Activated CD4-positive, alpha-beta T cell treated with anti-CD3 and anti-CD28 coated beads, Interleukin-2, amount 10 ng/mL, durations not matched to agents 7 days and 5 days (primary cell): ENCODE results near the gene MRPL9. TPM values are rescaled to one million over a fixed set of nuclear protein-coding genes. Genes with fewer than 3 reads are reported as not detected.
"Not testable (repeated sequence)": the region's sequence is repeated elsewhere in the genome, so short reads cannot be mapped to it uniquely, and the experiment has no call there.

ENCODE experiments used
- CTCF ChIA-PET: fragments of 350-600 bp; sonication (Branson Sonifier 250); formaldehyde crosslinking; loops from one replicate; lab custom pipeline; 2021; ENCODE audit warnings: antibody characterized with exemption; lab: Charles Lee
- POLR2A ChIA-PET: fragments of 350-600 bp; sonication (Branson Sonifier 250); formaldehyde crosslinking; loops from one replicate; lab custom pipeline; 2021; ENCODE audit warnings: antibody characterized with exemption; lab: Charles Lee
- DNase-seq: peaks from one replicate; pipeline ENCODE4 v3.0.0-alpha.2; 2020
- H3K27ac Mint-ChIP-seq: one replicate; pipeline ENCODE4 v1.8.0; 2021; ENCODE audit warnings: mild to moderate bottlenecking, moderate library complexity, mixed read lengths
- H3K27me3 Mint-ChIP-seq: one replicate; pipeline ENCODE4 v1.8.0; 2021; ENCODE audit warnings: mixed read lengths
- H3K36me3 Mint-ChIP-seq: one replicate; pipeline ENCODE4 v1.8.0; 2021; ENCODE audit warnings: low read depth, mixed read lengths
- H3K4me1 Mint-ChIP-seq: one replicate; pipeline ENCODE4 v1.8.0; 2021; ENCODE audit warnings: mixed read lengths
- H3K4me3 Mint-ChIP-seq: one replicate; pipeline ENCODE4 v1.8.0; 2021; ENCODE audit warnings: mild to moderate bottlenecking, moderate library complexity, mixed read lengths
- H3K9me3 Mint-ChIP-seq: one replicate; pipeline ENCODE4 v1.8.0; 2021; ENCODE audit warnings: mixed read lengths
- total RNA-seq, 2 experiments: library from RNA; stranded (reverse); gene quantifications; one replicate each; pipeline ENCODE4 v1.2.3, GENCODE V29; 2021

Gene MRPL9
- total RNA-seq, 2 experiments from 2014 or later = 110 to 117 TPM

DNA sequence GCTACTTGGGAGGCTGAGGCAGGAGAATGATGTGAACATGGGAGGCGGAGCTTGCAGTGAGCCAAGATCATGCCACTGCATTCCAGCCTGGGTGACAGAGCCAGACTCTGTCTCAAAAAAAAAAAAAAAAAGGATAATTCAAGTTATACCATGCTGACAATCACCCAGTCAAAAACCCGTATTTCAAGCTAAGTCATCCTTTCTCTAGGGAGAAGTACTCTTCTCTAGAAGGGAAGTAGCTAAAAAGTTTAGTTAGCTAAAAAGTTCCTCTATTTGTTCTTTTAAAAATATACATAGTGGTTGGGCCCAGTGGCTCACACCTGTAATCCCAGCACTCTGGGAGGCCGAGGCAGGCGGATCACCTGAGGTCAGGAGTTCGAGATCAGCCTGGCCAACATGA is 17.4 kb upstream of the MRPL9 start:
- H3K9me3 Mint-ChIP-seq, DNase-seq, POLR2A ChIA-PET, H3K4me3 Mint-ChIP-seq, H3K27me3 Mint-ChIP-seq, H3K4me1 Mint-ChIP-seq, H3K27ac Mint-ChIP-seq: not testable (repeated sequence)
- CTCF ChIA-PET = interaction anchor here (0.6 to 2.1 kb wide), 5 partner anchors 9 to 233 kb away, joined by 3 to 6 read pairs (median 4); partner anchors contain the start of gene TDRKH
- H3K36me3 Mint-ChIP-seq = peaks cover 13% of the 10 kb centered on the region

- Mint-ChIP-seq H3K4me3 (no peak overlapping the region), H3K27me3 (no peaks in the 10 kb centered on the region), H3K9me3 (no peaks in the 10 kb centered on the region), H3K36me3 (peaks cover 19% of the 10 kb centered on the region), H3K4me1 (peaks cover 3% of the 10 kb centered on the region), H3K27ac (no peak overlapping the region)
- ChIA-PET POLR2A (no interaction called here), CTCF (interaction anchor here (0.7 to 2.1 kb wide), 4 partner anchors 8 to 21 kb away, joined by 3 to 6 read pairs (median 3); partner anchors contain the start of gene TDRKH)
- no peak for DNase-seq
Measured at GRCh38 chr1:151779852-151780251, 16.6 kb upstream of the MRPL9 start.

- H3K36me3 Mint-ChIP-seq = peaks cover 19% of the 10 kb centered on the region
- ChIA-PET POLR2A (no interaction called here), CTCF (interaction anchor here (0.6 to 0.7 kb wide), 2 partner anchors 55 to 232 kb away, joined by 3 read pairs; no protein-coding TSS in a partner anchor)
- no peaks in the 10 kb centered on the region for H3K27me3 Mint-ChIP-seq
- no peak overlapping the region for H3K4me3 Mint-ChIP-seq
- H3K27ac Mint-ChIP-seq = no peak overlapping the region
- DNase-seq = no peak
- H3K4me1 Mint-ChIP-seq = peaks cover 3% of the 10 kb centered on the region
- no peaks in the 10 kb centered on the region for H3K9me3 Mint-ChIP-seq
Measured at GRCh38 chr1:151777317-151777716, 14.0 kb upstream of the MRPL9 start.

DNA sequence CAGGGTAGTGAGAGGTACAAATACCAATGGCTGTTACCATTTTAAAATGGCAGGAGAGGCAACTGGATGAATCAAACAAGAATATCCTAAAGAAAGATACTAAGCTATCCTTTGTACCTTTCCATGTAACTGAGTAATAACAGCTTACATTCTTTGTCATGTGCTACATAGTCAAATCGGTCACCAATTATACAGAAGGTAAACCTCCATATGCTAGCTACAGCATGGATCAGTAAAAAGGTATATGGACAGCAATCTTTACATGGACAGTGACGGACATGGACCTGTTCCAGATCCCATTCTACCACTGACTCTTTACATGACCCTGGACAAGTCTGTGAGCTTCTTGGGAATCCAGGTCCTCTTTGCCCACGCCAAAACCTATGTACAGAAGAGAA is 13.4 kb upstream of the MRPL9 start:
- no peak for DNase-seq
- no peak overlapping the region for H3K4me3 Mint-ChIP-seq
- no peaks in the 10 kb centered on the region for H3K27me3 Mint-ChIP-seq
- H3K36me3 Mint-ChIP-seq = peaks cover 19% of the 10 kb centered on the region
- no peak overlapping the region for H3K27ac Mint-ChIP-seq
- H3K4me1 Mint-ChIP-seq = peaks cover 3% of the 10 kb centered on the region
- no peaks in the 10 kb centered on the region for H3K9me3 Mint-ChIP-seq
- POLR2A ChIA-PET = no interaction called here
- CTCF ChIA-PET = interaction anchor here (1.2 to 1.6 kb wide), 3 partner anchors 8 to 60 kb away, joined by 3 to 4 read pairs (median 4); no protein-coding TSS in a partner anchor

- Mint-ChIP-seq H3K27me3 (no peaks in the 10 kb centered on the region), H3K4me3 (no peak overlapping the region), H3K4me1 (peaks cover 3% of the 10 kb centered on the region), H3K27ac (no peak overlapping the region), H3K36me3 (peaks cover 16% of the 10 kb centered on the region), H3K9me3 (no peaks in the 10 kb centered on the region)
- ChIA-PET CTCF (interaction anchor here (1.2 to 1.6 kb wide), 4 partner anchors 8 to 60 kb away, joined by 3 to 10 read pairs (median 4); no protein-coding TSS in a partner anchor), POLR2A (no interaction called here)
- no peak for DNase-seq
Measured at GRCh38 chr1:151775894-151776664, 12.8 kb upstream of the MRPL9 start.

DNA sequence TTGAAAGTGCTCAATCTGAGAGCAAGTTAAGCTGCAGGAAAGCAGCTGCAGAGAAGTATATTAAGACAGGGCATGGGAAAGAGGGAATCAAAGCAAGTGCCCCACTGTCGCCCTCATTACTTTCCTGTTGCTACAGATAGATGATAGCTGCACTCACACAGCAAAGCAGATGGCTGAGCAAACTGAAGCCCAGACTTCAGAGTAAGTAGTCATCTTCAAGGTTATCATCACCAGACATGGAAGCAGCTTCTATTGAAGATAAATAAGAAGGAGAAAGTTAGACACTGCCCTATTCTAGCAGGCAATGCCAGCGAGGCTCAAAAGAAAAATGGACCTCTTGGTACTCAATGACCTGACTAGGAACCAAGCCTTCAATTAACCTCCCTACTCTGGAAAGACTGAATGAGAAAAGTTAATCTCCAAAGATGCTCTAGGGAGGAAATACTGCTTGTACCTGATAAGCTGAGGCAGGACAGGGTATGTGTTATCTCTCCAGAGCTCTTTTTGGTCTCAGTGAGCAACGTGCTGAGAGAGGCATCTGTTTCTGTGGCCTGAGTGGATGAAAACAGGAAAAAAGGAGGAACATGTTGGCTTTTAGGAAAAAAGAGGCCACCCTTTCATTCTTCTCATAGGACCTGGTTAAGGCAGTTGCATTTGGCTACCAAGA is 11.1 kb upstream of the MRPL9 start:
- H3K27me3 Mint-ChIP-seq = no peaks in the 10 kb centered on the region
- no peaks in the 10 kb centered on the region for H3K9me3 Mint-ChIP-seq
- CTCF ChIA-PET = interaction anchor here (0.9 to 1.6 kb wide), 4 partner anchors 10 to 21 kb away, joined by 3 to 10 read pairs (median 4); no protein-coding TSS in a partner anchor
- no peak overlapping the region for H3K4me3 Mint-ChIP-seq
- H3K4me1 Mint-ChIP-seq = no peaks in the 10 kb centered on the region
- peaks cover 16% of the 10 kb centered on the region for H3K36me3 Mint-ChIP-seq
- H3K27ac Mint-ChIP-seq = no peak overlapping the region
- DNase-seq = no peak
- POLR2A ChIA-PET = no interaction called here

DNA sequence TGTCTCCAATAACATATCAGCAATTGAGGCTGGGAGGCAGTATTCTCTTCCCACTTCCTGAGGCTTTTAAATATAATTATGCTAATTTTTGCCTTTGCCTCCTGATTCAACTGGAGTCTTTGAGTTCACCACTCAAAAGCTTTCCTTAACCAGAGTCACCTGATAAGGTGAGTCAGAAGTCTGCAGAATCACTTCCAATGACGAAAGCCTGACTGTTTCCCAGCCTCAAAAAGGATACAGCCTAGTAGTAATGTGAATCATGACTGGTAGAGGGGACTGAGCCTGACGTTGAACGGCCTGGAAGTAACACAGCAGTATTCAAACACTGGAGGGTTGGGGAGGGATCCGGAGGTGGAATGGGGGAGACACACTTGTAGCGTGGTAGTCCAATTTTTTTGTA is 10.4 kb upstream of the MRPL9 start:
- Mint-ChIP-seq H3K4me1 (no peaks in the 10 kb centered on the region), H3K27ac (no peak overlapping the region), H3K36me3 (peaks cover 10% of the 10 kb centered on the region), H3K4me3 (no peak overlapping the region), H3K27me3 (no peaks in the 10 kb centered on the region), H3K9me3 (no peaks in the 10 kb centered on the region)
- no peak for DNase-seq
- POLR2A ChIA-PET = no interaction called here
- CTCF ChIA-PET = interaction anchor here (0.9 to 1.2 kb wide), 2 partner anchors 14 to 16 kb away, joined by 3 read pairs; no protein-coding TSS in a partner anchor

GRCh38 chr1:151769270-151769669 is 6.0 kb upstream of the MRPL9 start:
- CTCF ChIA-PET, DNase-seq, H3K27ac Mint-ChIP-seq, H3K9me3 Mint-ChIP-seq, H3K4me3 Mint-ChIP-seq, H3K27me3 Mint-ChIP-seq, POLR2A ChIA-PET, H3K36me3 Mint-ChIP-seq: not testable (repeated sequence)
- peaks cover 18% of the 10 kb centered on the region for H3K4me1 Mint-ChIP-seq

GRCh38 chr1:151768351-151769066 is 5.2 kb upstream of the MRPL9 start:
- H3K27me3 Mint-ChIP-seq, H3K9me3 Mint-ChIP-seq, H3K36me3 Mint-ChIP-seq, H3K4me3 Mint-ChIP-seq, DNase-seq, POLR2A ChIA-PET, H3K27ac Mint-ChIP-seq: not testable (repeated sequence)
- H3K4me1 Mint-ChIP-seq = peaks cover 25% of the 10 kb centered on the region
- CTCF ChIA-PET = interaction anchor here (0.5 kb wide), 1 partner anchor 20 kb away, joined by 3 read pairs; no protein-coding TSS in a partner anchor

DNA sequence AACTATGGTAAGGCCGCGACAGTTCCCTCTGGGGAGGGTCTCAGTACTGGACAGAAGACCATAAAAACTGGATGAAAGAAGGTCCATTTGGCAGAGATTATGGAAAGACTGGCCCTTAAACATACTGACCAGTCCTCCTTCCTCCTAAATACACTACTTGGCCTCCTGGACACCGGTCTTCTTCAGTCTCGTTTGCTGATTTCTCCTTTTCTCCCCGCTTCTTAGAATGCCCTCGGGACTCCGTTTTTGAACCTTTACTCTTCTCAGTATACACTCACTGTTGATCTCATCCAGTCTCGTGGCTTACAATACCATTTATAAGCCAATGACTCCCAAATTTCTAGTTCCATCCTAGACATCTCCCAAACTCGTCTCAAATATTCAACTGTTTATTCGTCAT is 694 bp upstream of the MRPL9 start:
- H3K4me3 Mint-ChIP-seq = peak overlapping the region; percentile 87
- H3K27ac Mint-ChIP-seq = peak overlapping the region; percentile 97
- H3K4me1 Mint-ChIP-seq = peaks cover 45% of the 10 kb centered on the region
- no peaks in the 10 kb centered on the region for H3K27me3 Mint-ChIP-seq
- no peak for DNase-seq
- H3K36me3 Mint-ChIP-seq = peaks cover 21% of the 10 kb centered on the region
- H3K9me3 Mint-ChIP-seq = no peaks in the 10 kb centered on the region
- ChIA-PET POLR2A (no interaction called here), CTCF (interaction anchor here (1.0 to 1.2 kb wide), 2 partner anchors 39 to 66 kb away, joined by 3 read pairs; no protein-coding TSS in a partner anchor)

DNA sequence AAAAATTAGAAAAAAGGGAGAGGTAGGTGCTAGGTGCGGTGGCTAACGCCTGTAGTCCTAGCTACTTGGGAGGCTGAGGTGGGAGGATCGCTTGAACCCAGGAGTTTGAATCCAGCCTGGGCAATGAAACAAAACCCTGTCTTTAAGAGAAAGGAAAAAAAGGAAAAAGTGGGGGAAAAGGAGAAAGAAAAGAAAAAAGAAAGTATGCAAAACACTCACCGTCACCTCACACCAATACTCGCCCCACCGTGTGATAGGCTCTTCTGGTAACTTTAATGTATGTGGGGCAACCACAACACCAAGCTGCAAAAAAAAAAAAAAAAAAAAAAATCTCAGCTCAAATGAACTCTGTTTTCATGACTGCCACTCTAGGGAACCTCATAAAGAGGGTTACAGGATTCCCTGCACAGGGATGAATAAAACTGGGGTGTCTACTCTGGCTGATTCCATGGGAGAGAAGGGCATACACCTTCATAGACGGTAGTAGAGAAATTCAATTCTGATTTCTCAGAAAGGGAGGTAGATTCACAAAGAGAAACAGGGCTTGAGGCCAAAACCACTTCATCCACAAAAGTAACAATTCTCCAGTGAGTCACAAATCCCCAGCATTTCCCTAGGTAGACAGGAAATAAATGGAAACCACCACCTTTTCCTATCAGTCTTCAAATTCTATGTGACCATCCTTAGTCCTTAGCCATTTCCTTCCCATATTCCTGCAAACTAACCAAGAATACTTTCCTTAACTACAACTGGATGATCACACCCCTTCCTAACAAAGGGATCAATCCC is 2.5 kb downstream of the MRPL9 start:
- H3K27me3 Mint-ChIP-seq = no peaks in the 10 kb centered on the region
- POLR2A ChIA-PET = no interaction called here

GRCh38 chr1:151759241-151759640 is 4.1 kb downstream of the MRPL9 start:
- Mint-ChIP-seq H3K27ac (no peak overlapping the region), H3K27me3 (no peaks in the 10 kb centered on the region), H3K36me3 (peaks cover 28% of the 10 kb centered on the region), H3K9me3 (no peaks in the 10 kb centered on the region), H3K4me1 (peaks cover 37% of the 10 kb centered on the region), H3K4me3 (no peak overlapping the region)
- CTCF ChIA-PET = no interaction called here
- POLR2A ChIA-PET = no interaction called here
- no peak for DNase-seq

More for the DNA sequence above, 2.5 kb downstream of the MRPL9 start:
- Mint-ChIP-seq H3K27ac (no peak overlapping the region), H3K36me3 (peaks cover 28% of the 10 kb centered on the region), H3K4me1 (peaks cover 48% of the 10 kb centered on the region), H3K9me3 (no peaks in the 10 kb centered on the region), H3K4me3 (peak overlapping the region; percentile 30)
- CTCF ChIA-PET = interaction anchor here (0.9 kb wide), 1 partner anchor 13 kb away, joined by 4 read pairs; no protein-coding TSS in a partner anchor
- no peak for DNase-seq
